Astrocyte (in vitro differentiated cells and primary cell): Measurements from ENCODE around the gene NDRG4. TPM values are rescaled to one million over a fixed set of nuclear protein-coding genes. Genes with fewer than 3 reads are reported as not detected.

ENCODE experiments used
- DNase-seq: peaks from one replicate; pipeline ENCODE4 v3.0.0-alpha.2; 2010; ENCODE audit warnings: low read depth
- FAIRE-seq: peaks from 2 replicates; lab custom pipeline; 2011; peaks lifted over from hg19 to GRCh38; lab: Jason Lieb, UNC
- H2AFZ ChIP-seq: 2 replicates; pipeline ENCODE4 v1.6.0; 2012; ENCODE audit warnings: low read depth, low read length, inconsistent platforms
- H3K27ac ChIP-seq: 2 replicates; pipeline ENCODE4 v1.5.1; 2011; ENCODE audit warnings: low read depth, low read length, inconsistent platforms
- H3K27me3 ChIP-seq: 2 replicates; pipeline ENCODE4 v1.6.0; 2011; ENCODE audit warnings: low read length, inconsistent platforms; ENCODE audit not compliant: insufficient read depth
- H3K36me3 ChIP-seq: 2 replicates; pipeline ENCODE4 v1.5.1; 2011; ENCODE audit warnings: low read length, inconsistent platforms; ENCODE audit not compliant: insufficient read depth
- H3K4me1 ChIP-seq: 2 replicates; pipeline ENCODE4 v1.5.1; 2011; ENCODE audit warnings: low read length, inconsistent platforms; ENCODE audit not compliant: insufficient read depth
- H3K4me2 ChIP-seq: 2 replicates; pipeline ENCODE4 v1.6.0; 2012; ENCODE audit warnings: low read length, inconsistent platforms
- H3K4me3 ChIP-seq: 2 replicates; pipeline ENCODE4 v1.5.1; 2011; ENCODE audit warnings: low read depth, mild to moderate bottlenecking, low read length, inconsistent platforms; ENCODE audit not compliant: insufficient read depth
- H3K79me2 ChIP-seq: 2 replicates; pipeline ENCODE4 v1.6.0; 2012; ENCODE audit warnings: mild to moderate bottlenecking, low read length, inconsistent platforms; ENCODE audit not compliant: insufficient read depth
- H3K9ac ChIP-seq: 2 replicates; pipeline ENCODE4 v1.6.0; 2012; ENCODE audit warnings: mild to moderate bottlenecking, low read length, inconsistent platforms
- H3K9me3 ChIP-seq: 2 replicates; pipeline ENCODE4 v1.5.1; 2012; ENCODE audit warnings: low read depth, mild to moderate bottlenecking, low read length, inconsistent platforms; ENCODE audit not compliant: insufficient read depth
- H4K20me1 ChIP-seq: 2 replicates; pipeline ENCODE4 v1.6.0; 2012; ENCODE audit warnings: low read length, inconsistent platforms; ENCODE audit not compliant: insufficient read depth
- H3K27ac Mint-ChIP-seq: one replicate; pipeline ENCODE4 v1.8.0; 2021; ENCODE audit warnings: mild to moderate bottlenecking, mixed read lengths; ENCODE audit not compliant: unreplicated experiment
- H3K27me3 Mint-ChIP-seq: one replicate; pipeline ENCODE4 v1.8.0; 2021; ENCODE audit warnings: low read depth, mixed read lengths; ENCODE audit not compliant: unreplicated experiment
- H3K36me3 Mint-ChIP-seq: one replicate; pipeline ENCODE4 v1.8.0; 2021; ENCODE audit warnings: low read depth, mixed read lengths; ENCODE audit not compliant: unreplicated experiment
- H3K4me1 Mint-ChIP-seq: one replicate; pipeline ENCODE4 v1.8.0; 2021; ENCODE audit warnings: low read depth, mixed read lengths; ENCODE audit not compliant: unreplicated experiment
- H3K4me3 Mint-ChIP-seq: one replicate; pipeline ENCODE4 v1.8.0; 2021; ENCODE audit warnings: mild to moderate bottlenecking, moderate library complexity, mixed read lengths; ENCODE audit not compliant: unreplicated experiment
- H3K9me3 Mint-ChIP-seq: one replicate; pipeline ENCODE4 v1.8.0; 2021; ENCODE audit warnings: mild to moderate bottlenecking, mixed read lengths; ENCODE audit not compliant: unreplicated experiment
- EZH2 ChIP-seq: IDR thresholded peaks from 2 replicates; pipeline ENCODE4 v1.6.1; 2012; ENCODE audit warnings: mild to moderate bottlenecking, low read length, inconsistent platforms; ENCODE audit not compliant: insufficient read depth
- total RNA-seq: library from RNA; stranded (reverse); gene quantifications from 2 replicates; pipeline ENCODE4 v1.2.1, GENCODE V29; 2021
- TF ChIP-seq, protein P1 (sequence below): IDR thresholded peaks from 2 replicates; pipeline ENCODE4 v1.5.1; 2011; ENCODE audit warnings: low read depth, mild to moderate bottlenecking, inconsistent platforms, low read length, moderate library complexity; ENCODE audit not compliant: insufficient read depth

The NDRG4 gene
- total RNA-seq, 1 donor from 2014 or later: 21.9 TPM

DNA sequence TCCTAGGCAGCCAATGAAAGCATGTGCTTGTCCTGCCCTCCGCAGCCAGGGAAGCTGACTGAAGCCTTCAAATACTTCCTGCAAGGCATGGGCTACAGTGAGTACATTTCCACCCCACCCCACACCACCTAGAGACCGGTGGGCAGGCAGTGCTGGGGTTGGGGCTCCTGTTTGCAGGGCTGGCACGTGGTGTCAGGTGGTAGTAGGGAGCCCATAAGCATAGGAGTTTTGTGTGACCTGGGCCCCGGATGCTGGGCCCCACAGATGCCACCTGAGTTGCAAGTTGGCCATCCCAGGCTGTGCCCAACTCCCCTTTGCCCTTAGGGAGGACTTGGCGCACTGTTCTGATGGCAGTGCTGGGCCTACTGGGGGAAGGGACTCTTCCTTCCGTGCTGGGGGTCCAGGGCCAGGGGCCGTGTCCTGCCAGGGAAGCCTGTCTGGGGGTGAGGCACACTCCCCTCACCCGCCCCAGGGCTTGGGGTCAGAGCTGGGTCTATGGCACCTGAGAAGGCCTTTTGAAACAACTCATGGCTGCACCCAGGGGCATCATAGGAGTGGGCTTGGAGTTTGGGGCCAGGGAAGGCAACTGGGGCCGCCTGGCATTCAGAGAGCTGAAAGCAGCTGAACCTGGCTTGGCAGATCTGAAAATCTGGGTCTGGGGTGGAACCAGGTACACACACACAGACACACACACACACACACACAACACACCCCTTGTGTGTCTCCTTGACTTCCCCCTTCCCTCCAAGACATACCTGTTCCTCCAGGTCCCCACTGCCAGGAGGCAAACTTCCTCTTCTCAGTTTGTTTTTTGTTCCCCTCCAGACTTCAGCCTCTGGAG, 9.5 kb downstream of the NDRG4 start:
- H3K4me1 Mint-ChIP-seq: peaks cover 4% of the 10 kb centered on the region
- H3K4me1 ChIP-seq: no peaks in the 10 kb centered on the region
- H2AFZ ChIP-seq: no peak overlapping the region
- no peak overlapping the region for H3K4me3 ChIP-seq
- peaks cover 8% of the 10 kb centered on the region for H3K36me3 Mint-ChIP-seq
- H3K27ac ChIP-seq: no peak overlapping the region
- TF ChIP-seq, protein P1, sequence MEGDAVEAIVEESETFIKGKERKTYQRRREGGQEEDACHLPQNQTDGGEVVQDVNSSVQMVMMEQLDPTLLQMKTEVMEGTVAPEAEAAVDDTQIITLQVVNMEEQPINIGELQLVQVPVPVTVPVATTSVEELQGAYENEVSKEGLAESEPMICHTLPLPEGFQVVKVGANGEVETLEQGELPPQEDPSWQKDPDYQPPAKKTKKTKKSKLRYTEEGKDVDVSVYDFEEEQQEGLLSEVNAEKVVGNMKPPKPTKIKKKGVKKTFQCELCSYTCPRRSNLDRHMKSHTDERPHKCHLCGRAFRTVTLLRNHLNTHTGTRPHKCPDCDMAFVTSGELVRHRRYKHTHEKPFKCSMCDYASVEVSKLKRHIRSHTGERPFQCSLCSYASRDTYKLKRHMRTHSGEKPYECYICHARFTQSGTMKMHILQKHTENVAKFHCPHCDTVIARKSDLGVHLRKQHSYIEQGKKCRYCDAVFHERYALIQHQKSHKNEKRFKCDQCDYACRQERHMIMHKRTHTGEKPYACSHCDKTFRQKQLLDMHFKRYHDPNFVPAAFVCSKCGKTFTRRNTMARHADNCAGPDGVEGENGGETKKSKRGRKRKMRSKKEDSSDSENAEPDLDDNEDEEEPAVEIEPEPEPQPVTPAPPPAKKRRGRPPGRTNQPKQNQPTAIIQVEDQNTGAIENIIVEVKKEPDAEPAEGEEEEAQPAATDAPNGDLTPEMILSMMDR: no peak
- TF ChIP-seq EZH2: no peak
- H3K4me3 Mint-ChIP-seq: no peak overlapping the region
- peak overlapping the region; percentile 77 for H3K27ac Mint-ChIP-seq
- no peaks in the 10 kb centered on the region for H3K27me3 ChIP-seq
- no peaks in the 10 kb centered on the region for H3K27me3 Mint-ChIP-seq
- no peak for DNase-seq
- H3K79me2 ChIP-seq: no peaks in the 10 kb centered on the region
- FAIRE-seq: no peak
- no peak overlapping the region for H3K9ac ChIP-seq
- peaks cover 10% of the 10 kb centered on the region for H4K20me1 ChIP-seq
- H3K9me3 ChIP-seq: no peaks in the 10 kb centered on the region
- H3K4me2 ChIP-seq: no peak overlapping the region
- H3K9me3 Mint-ChIP-seq: no peaks in the 10 kb centered on the region
- no peaks in the 10 kb centered on the region for H3K36me3 ChIP-seq

DNA sequence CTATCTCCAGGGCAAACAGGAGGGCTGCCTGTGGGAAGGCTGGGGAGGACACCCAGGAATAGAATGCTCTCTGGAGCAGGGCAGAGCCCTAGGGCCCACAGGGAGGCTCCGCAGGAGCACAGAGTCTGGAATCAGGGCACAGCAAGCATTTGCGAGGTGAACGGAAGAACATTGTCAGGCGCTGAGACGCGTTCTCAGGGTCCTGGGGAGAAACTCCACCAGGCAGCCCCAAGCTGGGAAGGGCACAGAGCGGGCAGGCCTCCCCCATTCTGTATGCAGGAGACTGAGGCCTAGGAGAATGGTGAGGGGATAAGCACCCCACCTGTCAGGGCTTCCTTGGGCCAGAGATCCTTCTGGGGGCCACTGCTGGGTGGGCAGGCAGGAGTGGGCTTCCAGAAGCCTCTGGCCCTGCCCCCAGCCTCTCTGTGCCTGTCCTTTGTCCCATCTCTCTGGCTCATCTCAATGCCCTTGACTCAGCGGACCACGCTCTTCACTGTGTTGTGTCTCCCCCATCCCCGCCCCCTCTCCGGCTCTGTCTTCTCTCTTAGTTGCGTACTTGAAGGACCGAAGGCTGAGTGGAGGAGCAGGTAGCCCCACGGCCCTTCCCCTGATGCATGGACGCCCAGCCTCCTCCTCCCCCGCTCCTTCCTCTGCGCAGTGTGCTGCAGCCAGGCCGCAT, 10.3 kb downstream of the NDRG4 start:
- DNase-seq (no peak), FAIRE-seq (no peak)
- H3K4me1 ChIP-seq: peaks cover 5% of the 10 kb centered on the region
- Mint-ChIP-seq H3K27ac (peak overlapping the region; percentile 77), H3K4me1 (peaks cover 9% of the 10 kb centered on the region), H3K36me3 (peaks cover 11% of the 10 kb centered on the region), H3K27me3 (no peaks in the 10 kb centered on the region), H3K4me3 (no peak overlapping the region), H3K9me3 (no peaks in the 10 kb centered on the region)
- no peak overlapping the region for H3K9ac ChIP-seq
- no peak overlapping the region for H3K4me2 ChIP-seq
- H3K36me3 ChIP-seq: no peaks in the 10 kb centered on the region
- H3K9me3 ChIP-seq: no peaks in the 10 kb centered on the region
- TF ChIP-seq, protein P1: no peak
- TF ChIP-seq EZH2: no peak
- peaks cover 10% of the 10 kb centered on the region for H4K20me1 ChIP-seq
- H3K79me2 ChIP-seq: no peaks in the 10 kb centered on the region
- no peak overlapping the region for H2AFZ ChIP-seq
- H3K27ac ChIP-seq: no peak overlapping the region
- H3K4me3 ChIP-seq: no peak overlapping the region
- H3K27me3 ChIP-seq: no peaks in the 10 kb centered on the region
